ENCODE data around the gene SOAT1. TPM values are rescaled to one million over a fixed set of nuclear protein-coding genes. Genes with fewer than 3 reads are reported as not detected.

SOAT1 gene
- total and polyA plus RNA-seq, 2 of the 4 experiments (the other 2 are of a cell fraction): 19.5 to 19.8 TPM

- ChIA-PET CTCF (no interaction called here), POLR2A (ENCODE audit: unreplicated experiment) (interaction anchor here (0.7 kb wide), 1 partner anchor 62 kb away, joined by 3 read pairs; no protein-coding TSS in a partner anchor)
- H3K14ac ChIP-seq (replicated peaks; ENCODE audit: low read depth, low read length): no peak overlapping the region
- H3K9ac ChIP-seq (ENCODE audit: low read depth, low read length): no peak overlapping the region
- H2BK20ac ChIP-seq (ENCODE audit: low read depth, low read length): no peak overlapping the region
- no peak overlapping the region for H2BK5ac ChIP-seq (ENCODE audit: low read depth, low read length, poor library complexity, severe bottlenecking)
- DNase-seq (no peak), ATAC-seq (ENCODE audit: low read depth) (no peak)
- H4K5ac ChIP-seq (ENCODE audit: low read depth, low read length): no peak overlapping the region
- no peak overlapping the region for H4K8ac ChIP-seq (ENCODE audit: low read depth in 2 of 2, low read length in 2 of 2)
- H3K23ac ChIP-seq (ENCODE audit: low read depth, low read length): no peak overlapping the region
- H3K79me1 ChIP-seq (ENCODE audit: low read depth in 1 of 2, low read length in 2 of 2): no peaks in the 10 kb centered on the region
- H2AK9ac ChIP-seq (replicated peaks; ENCODE audit: low read depth, low read length, poor library complexity): no peak overlapping the region
- no peak overlapping the region for H3K18ac ChIP-seq (ENCODE audit: low read depth, low read length)
- BruUV-seq (replicated peaks): no TSS peak
- no peaks in the 10 kb centered on the region for H3K36me3 ChIP-seq (ENCODE audit: control insufficient read depth, insufficient read depth, low read length)
- H3K27me3 ChIP-seq (ENCODE audit: control insufficient read depth, insufficient read depth, low read length): no peaks in the 10 kb centered on the region
- no peaks in the 10 kb centered on the region for H4K20me1 ChIP-seq (ENCODE audit: insufficient read depth, low read length)
- no peak overlapping the region for H3K56ac ChIP-seq (ENCODE audit: extremely low read depth, insufficient read depth, low read length)
- H3K27ac ChIP-seq (ENCODE audit: insufficient read depth, low read length): no peak overlapping the region
- H2AK5ac ChIP-seq (ENCODE audit: low read depth, low read length): no peak overlapping the region
- H2AFZ ChIP-seq (replicated peaks; ENCODE audit: low read length, poor library complexity): no peak overlapping the region
- intact Hi-C loops (cut with micrococcal nuclease) (no loop called here), in situ Hi-C loops (cut with MboI; ENCODE audit: low sequenced_read_pairs) (no loop called here), dilution Hi-C loops (cut with HindIII; ENCODE audit: low sequenced_read_pairs, unreplicated experiment) (no loop called here)
- H3K4me1 ChIP-seq (ENCODE audit: control insufficient read depth, insufficient read depth, low read length): no peaks in the 10 kb centered on the region
- H3K4ac ChIP-seq (ENCODE audit: low read depth, low read length): no peak overlapping the region
- H3K9me3 ChIP-seq (ENCODE audit: control insufficient read depth, insufficient read depth, low read length): no peaks in the 10 kb centered on the region
- H2BK15ac ChIP-seq (ENCODE audit: low read depth, low read length): no peak overlapping the region
- H3K4me3 ChIP-seq (ENCODE audit: insufficient read depth, low read depth, low read length): no peak overlapping the region
- no peak overlapping the region for H4K91ac ChIP-seq (ENCODE audit: insufficient read depth, low read depth, low read length)
- no peaks in the 10 kb centered on the region for H3K9me1 ChIP-seq (ENCODE audit: insufficient read depth, low read length)
- H2BK120ac ChIP-seq (ENCODE audit: low read depth, low read length): no peak overlapping the region
- H3K4me2 ChIP-seq (ENCODE audit: low read depth, low read length): no peak overlapping the region
- no CpG with 5 or more reads among the region's 2 CpGs for WGBS, 2 experiments (ENCODE audit: extremely low coverage in 2 of 2, insufficient read length in 1 of 2)
- TF ChIP-seq RCOR1 (IDR thresholded peaks at IDR 0.05; ENCODE audit: insufficient replicate concordance, low read length): no peak
- TF ChIP-seq CEBPB (IDR thresholded peaks at IDR 0.05; ENCODE audit: low read depth, low read length): no peak
- no peak for TF ChIP-seq RFX5 (IDR thresholded peaks at IDR 0.05; ENCODE audit: low read depth, low read length)
- no peak for TF ChIP-seq MAZ (IDR thresholded peaks at IDR 0.05; ENCODE audit: borderline replicate concordance, low read depth, low read length)
- no peak for TF ChIP-seq SMC3 (IDR thresholded peaks at IDR 0.05; ENCODE audit: low read depth, low read length)
- no peak for TF ChIP-seq ELK1 (IDR thresholded peaks at IDR 0.05; ENCODE audit: borderline replicate concordance, low read depth, low read length)
- TF ChIP-seq CTCF (conservative IDR thresholded peaks at IDR 0.05; ENCODE audit: low read depth, low read length): no peak
- no peak for TF ChIP-seq NFE2L2 (IDR thresholded peaks at IDR 0.05; ENCODE audit: low read depth, low read length)
- no peak for TF ChIP-seq MAFK (IDR thresholded peaks at IDR 0.05; ENCODE audit: low read depth, low read length)
- TF ChIP-seq CHD1 (IDR thresholded peaks at IDR 0.05; ENCODE audit: low read depth, low read length): no peak
Measured at GRCh38 chr1:179288977-179289376, 4.6 kb upstream of the SOAT1 start.
